HEK293 (cell line): Measurements from ENCODE around the gene CCDC61.

Experiments used
- CTCF ChIA-PET: fragments of 350-600 bp; formaldehyde crosslinking; extraction: SDS; loops from one replicate; lab custom pipeline; 2021; ENCODE audit warnings: antibody characterized with exemption; lab: Yijun Ruan, JAX
- POLR2A ChIA-PET: fragments of 300-600 bp; formaldehyde crosslinking; extraction: SDS; loops from one replicate; lab custom pipeline; 2020; ENCODE audit warnings: antibody characterized with exemption, inconsistent platforms; lab: Yijun Ruan, JAX
- H3K27ac ChIP-seq: fragments of 200-500 bp; sonication (Bioruptor generic); 2 replicates; pipeline ENCODE4 v1.5.1; 2014; ENCODE audit warnings: low read depth, low read length, control low read depth, inconsistent platforms; ENCODE audit errors: extremely low read depth
- H3K36me3 ChIP-seq, 2 experiments: fragments of 200-500 bp in 1 of 2; sonication (Bioruptor generic) in 1 of 2; 1 replicate in 1 of 2; 2 replicates in 1 of 2; pipeline ENCODE4 v1.5.1; 2014 to 2017; ENCODE audit warnings: inconsistent platforms in 2 of 2, low read length in 2 of 2; ENCODE audit not compliant: control insufficient read depth in 2 of 2, insufficient read depth in 1 of 2
- H3K4me1 ChIP-seq: fragments of 200-500 bp; sonication (Bioruptor generic); 2 replicates; pipeline ENCODE4 v1.5.1; 2014; ENCODE audit warnings: mild to moderate bottlenecking, low read length, inconsistent platforms; ENCODE audit not compliant: control insufficient read depth, insufficient read depth
- H3K4me3 ChIP-seq: 2 replicates; pipeline ENCODE4 v1.5.1; 2011; ENCODE audit warnings: low read depth, mild to moderate bottlenecking, control low read depth, low read length, moderate library complexity
- H3K9me3 ChIP-seq: fragments of 200-500 bp; sonication (Bioruptor generic); 2 replicates; pipeline ENCODE4 v1.5.1; 2014; ENCODE audit warnings: low read depth, low read length, inconsistent platforms; ENCODE audit not compliant: control insufficient read depth, insufficient read depth
- GFI1B ChIP-seq: fragments of 450-650 bp; formaldehyde crosslinking; IDR thresholded peaks from 2 replicates; pipeline ENCODE4 v1.5.1; 2016; ENCODE audit warnings: missing biosample characterization, missing genetic modification characterization
- KLF10 ChIP-seq: fragments of 450-650 bp; IDR thresholded peaks from 2 replicates; pipeline ENCODE4 v1.5.1; 2018; ENCODE audit warnings: missing biosample characterization, mild to moderate bottlenecking, missing genetic modification characterization
- TRIM28 ChIP-seq: IDR thresholded peaks from 2 replicates; pipeline ENCODE4 v1.6.1; 2011; ENCODE audit warnings: low read length, control low read depth, borderline replicate concordance
- ZNF146 ChIP-seq: fragments of 450-650 bp; formaldehyde crosslinking; IDR thresholded peaks from 2 replicates; pipeline ENCODE4 v1.5.1; 2016; ENCODE audit warnings: missing biosample characterization, missing genetic modification characterization
- ZNF157 ChIP-seq: fragments of 450-650 bp; formaldehyde crosslinking; IDR thresholded peaks from 2 replicates; pipeline ENCODE4 v1.5.1; 2016; ENCODE audit warnings: missing biosample characterization, missing genetic modification characterization
- ZNF169 ChIP-seq: fragments of 450-650 bp; formaldehyde crosslinking; IDR thresholded peaks from 2 replicates; pipeline ENCODE4 v1.5.1; 2016; ENCODE audit warnings: missing biosample characterization, missing genetic modification characterization
- ZNF19 ChIP-seq: fragments of 450-650 bp; formaldehyde crosslinking; IDR thresholded peaks from 2 replicates; pipeline ENCODE4; 2016; ENCODE audit warnings: missing biosample characterization, missing genetic modification characterization, low read depth
- ZNF2 ChIP-seq: fragments of 450-650 bp; formaldehyde crosslinking; IDR thresholded peaks from 2 replicates; pipeline ENCODE4 v1.5.1; 2016; ENCODE audit warnings: missing biosample characterization, missing genetic modification characterization
- ZNF335 ChIP-seq: fragments of 450-650 bp; formaldehyde crosslinking; conservative IDR thresholded peaks from 2 replicates; pipeline ENCODE4 v1.5.1; 2016; ENCODE audit warnings: missing biosample characterization, missing genetic modification characterization
- ZNF585B ChIP-seq: fragments of 450-650 bp; formaldehyde crosslinking; IDR thresholded peaks from 2 replicates; pipeline ENCODE4 v1.5.1; 2016; ENCODE audit warnings: missing biosample characterization, missing genetic modification characterization
- TF ChIP-seq, protein P1 (sequence below): fragments of 450-650 bp; formaldehyde crosslinking; IDR thresholded peaks from 2 replicates; pipeline ENCODE4 v1.5.1; 2016; ENCODE audit warnings: missing biosample characterization, missing genetic modification characterization, borderline replicate concordance

The CCDC61 gene

DNA sequence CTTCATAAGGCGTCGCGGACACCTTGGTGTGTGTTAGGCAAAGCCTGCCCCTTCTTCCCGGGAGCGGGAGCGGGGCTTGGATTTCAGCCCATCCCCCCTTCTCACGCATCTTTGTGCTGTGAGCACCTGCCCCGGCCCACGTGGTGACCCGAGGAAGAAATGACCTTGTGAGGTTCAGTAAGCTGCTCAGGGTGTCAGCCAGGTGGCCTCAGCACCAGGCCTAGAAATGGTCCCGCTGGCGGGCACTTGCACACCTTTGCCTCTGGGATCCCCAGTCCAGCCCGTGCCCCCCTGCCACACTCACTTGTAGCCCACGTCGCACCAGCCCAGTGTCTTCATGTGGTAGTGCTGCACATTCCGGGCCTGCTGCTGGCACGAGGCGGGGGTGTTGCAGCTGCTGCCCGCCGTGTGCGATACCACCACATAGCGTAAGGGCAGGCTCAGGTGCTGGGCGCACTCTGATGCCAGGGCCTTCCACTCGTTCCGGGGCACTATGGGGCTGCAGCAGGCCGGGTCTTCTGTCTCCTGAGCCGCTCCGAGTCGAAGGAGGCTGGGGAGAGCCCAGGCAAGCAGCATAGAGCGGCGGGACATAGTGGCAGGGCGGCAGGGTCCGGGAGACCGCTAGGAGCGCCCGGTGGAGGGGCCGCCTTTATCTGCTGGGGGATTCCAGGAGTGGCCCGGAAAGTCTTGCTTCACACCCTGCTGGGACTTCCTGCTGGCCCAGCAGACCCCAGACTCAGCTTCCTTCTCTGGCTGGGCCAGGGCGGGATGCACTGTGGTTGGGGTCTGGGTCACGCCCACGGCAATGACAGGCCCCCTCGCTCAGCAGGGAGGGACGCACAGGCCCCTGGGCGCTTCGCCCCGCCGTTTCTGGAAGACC, 27.4 kb downstream of the CCDC61 start, which contains the start of gene PGLYRP1:
TSS of gene PGLYRP1 (minus strand) at position 623 of the 880 bp plus-strand sequence. CDS start at position 591, 32 bp downstream.
- H3K4me3 ChIP-seq: no peak within 1 kb of the TSS
- no peak for TF ChIP-seq ZNF146
- TF ChIP-seq ZNF2: no peak
- H3K36me3 ChIP-seq: peaks cover 0 to 5% of the 10 kb centered on the region in 2 experiments; a peak in 1 of 3 replicates
- no peaks in the 10 kb centered on the region; the same call in 1 of the 2 replicates for H3K4me1 ChIP-seq
- CTCF ChIA-PET: interaction anchor here (0.9 to 21.8 kb wide), 2 partner anchors 40 to 57 kb away, joined by 3 to 625 read pairs; no protein-coding TSS in a partner anchor
- no peak within 1 kb of the TSS for H3K27ac ChIP-seq
- POLR2A ChIA-PET: no interaction called here
- H3K9me3 ChIP-seq: no peaks in the 10 kb centered on the region; the same call in 1 of the 2 replicates

DNA sequence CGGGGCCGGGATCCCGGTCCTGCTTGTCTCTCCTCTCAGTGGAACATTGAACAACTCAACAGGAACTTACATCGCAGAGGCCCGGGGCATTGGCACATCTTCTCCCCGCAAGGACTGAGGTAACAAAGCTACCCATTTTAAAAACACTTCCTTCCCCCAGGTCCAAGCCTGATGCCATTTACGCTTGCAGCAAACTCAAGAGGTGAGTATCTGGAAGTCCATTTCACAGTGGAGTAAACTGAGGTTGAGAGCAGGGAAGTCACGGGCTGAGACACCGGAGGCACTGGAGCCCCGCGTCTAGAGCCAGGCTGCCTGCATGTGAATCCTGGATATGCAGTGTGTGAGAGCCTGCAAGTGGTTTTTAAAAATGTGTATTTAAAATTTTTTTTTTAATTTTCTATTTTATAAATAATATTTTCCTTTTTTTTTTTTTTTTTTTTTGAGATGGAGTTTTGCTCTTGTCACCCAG, 28.1 kb downstream of the CCDC61 start:
- ChIA-PET CTCF (interaction anchor here (21.8 kb wide), 1 partner anchor 56 kb away, joined by 625 read pairs; no protein-coding TSS in a partner anchor), POLR2A (interaction anchor here (0.7 kb wide), 1 partner anchor 52 kb away, joined by 8 read pairs; no protein-coding TSS in a partner anchor)
- Histone ChIP-seq H3K9me3 (no peaks in the 10 kb centered on the region; the same call in 1 of the 2 replicates), H3K27ac (no peak overlapping the region), H3K4me1 (no peaks in the 10 kb centered on the region; the same call in 1 of the 2 replicates), H3K4me3 (no peak overlapping the region), H3K36me3 (peaks cover 0 to 5% of the 10 kb centered on the region in 2 experiments; a peak in 1 of 3 replicates)
- TF ChIP-seq, protein P1, sequence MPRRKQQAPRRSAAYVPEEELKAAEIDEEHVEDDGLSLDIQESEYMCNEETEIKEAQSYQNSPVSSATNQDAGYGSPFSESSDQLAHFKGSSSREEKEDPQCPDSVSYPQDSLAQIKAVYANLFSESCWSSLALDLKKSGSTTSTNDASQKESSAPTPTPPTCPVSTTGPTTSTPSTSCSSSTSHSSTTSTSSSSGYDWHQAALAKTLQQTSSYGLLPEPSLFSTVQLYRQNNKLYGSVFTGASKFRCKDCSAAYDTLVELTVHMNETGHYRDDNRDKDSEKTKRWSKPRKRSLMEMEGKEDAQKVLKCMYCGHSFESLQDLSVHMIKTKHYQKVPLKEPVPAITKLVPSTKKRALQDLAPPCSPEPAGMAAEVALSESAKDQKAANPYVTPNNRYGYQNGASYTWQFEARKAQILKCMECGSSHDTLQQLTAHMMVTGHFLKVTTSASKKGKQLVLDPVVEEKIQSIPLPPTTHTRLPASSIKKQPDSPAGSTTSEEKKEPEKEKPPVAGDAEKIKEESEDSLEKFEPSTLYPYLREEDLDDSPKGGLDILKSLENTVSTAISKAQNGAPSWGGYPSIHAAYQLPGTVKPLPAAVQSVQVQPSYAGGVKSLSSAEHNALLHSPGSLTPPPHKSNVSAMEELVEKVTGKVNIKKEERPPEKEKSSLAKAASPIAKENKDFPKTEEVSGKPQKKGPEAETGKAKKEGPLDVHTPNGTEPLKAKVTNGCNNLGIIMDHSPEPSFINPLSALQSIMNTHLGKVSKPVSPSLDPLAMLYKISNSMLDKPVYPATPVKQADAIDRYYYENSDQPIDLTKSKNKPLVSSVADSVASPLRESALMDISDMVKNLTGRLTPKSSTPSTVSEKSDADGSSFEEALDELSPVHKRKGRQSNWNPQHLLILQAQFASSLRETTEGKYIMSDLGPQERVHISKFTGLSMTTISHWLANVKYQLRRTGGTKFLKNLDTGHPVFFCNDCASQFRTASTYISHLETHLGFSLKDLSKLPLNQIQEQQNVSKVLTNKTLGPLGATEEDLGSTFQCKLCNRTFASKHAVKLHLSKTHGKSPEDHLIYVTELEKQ (tag by site-specific recombination): no peak
- TF ChIP-seq ZNF585B (tag by site-specific recombination) (no peak), GFI1B (tag by site-specific recombination) (no peak), ZNF169 (tag by site-specific recombination) (no peak), ZNF335 (tag by site-specific recombination) (no peak), KLF10 (tag by site-specific recombination) (no peak), ZNF157 (no peak)

DNA sequence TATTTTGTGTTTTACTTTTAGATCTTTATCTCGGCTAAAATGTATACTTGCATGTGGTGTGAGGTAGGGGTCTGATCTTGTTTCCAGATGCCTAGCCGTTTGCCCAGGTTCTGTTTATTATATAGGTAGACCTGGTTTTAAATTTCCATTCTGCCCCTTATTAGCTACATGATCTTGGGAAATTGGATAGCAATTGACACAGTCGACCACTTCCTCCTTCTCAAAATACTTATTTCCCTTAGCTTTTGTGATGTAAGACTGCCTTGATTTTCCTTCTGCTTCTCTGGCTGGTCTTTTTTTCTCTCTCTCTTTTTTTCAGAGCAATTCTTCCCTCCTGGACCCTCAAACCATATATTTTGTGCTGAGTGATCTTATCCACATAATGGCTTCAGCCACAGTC, 30.6 kb downstream of the CCDC61 start:
- Histone ChIP-seq H3K9me3 (no peaks in the 10 kb centered on the region; the same call in 1 of the 2 replicates), H3K27ac (no peak overlapping the region), H3K36me3 (peaks cover 0 to 5% of the 10 kb centered on the region in 2 experiments; a peak in 1 of 3 replicates), H3K4me3 (no peak overlapping the region), H3K4me1 (peaks cover 3% of the 10 kb centered on the region; the same call in 1 of the 2 replicates)
- CTCF ChIA-PET: interaction anchor here (0.5 to 21.8 kb wide), 14 partner anchors 7 to 1073 kb away, joined by 3 to 625 read pairs (median 10); partner anchors contain the start of genes FOXA3 and IGFL4
- TF ChIP-seq TRIM28 (no peak), ZNF19 (tag by site-specific recombination) (no peak)
- POLR2A ChIA-PET: interaction anchor here (0.8 kb wide), 2 partner anchors 31 to 163 kb away, joined by 3 read pairs; partner anchors contain the start of genes CCDC61 and SYMPK
